Small intestine (tissue), 7 donors: ENCODE results near the gene CCDC50. TPM values are rescaled to one million over a fixed set of nuclear protein-coding genes. Genes with fewer than 3 reads are reported as not detected.

Experiments
- DNase-seq, 2 donors: peaks; one replicate each; pipeline versions ENCODE4 v3.0.0 to v3.0.0-alpha.2; 2013
- FAIRE-seq: peaks from 2 replicates; lab custom pipeline; 2012; peaks lifted over from hg19 to GRCh38; lab: Jason Lieb, UNC
- H3K27ac ChIP-seq, 3 donors: one replicate each; pipeline ENCODE4 v1.5.1; 2013; ENCODE audit warnings: low read length in 2 of 3, mild to moderate bottlenecking in 2 of 3, control low read depth in 1 of 3, inconsistent platforms in 1 of 3, low read depth in 1 of 3, moderate library complexity in 1 of 3
- H3K27me3 ChIP-seq, 3 donors: one replicate each; pipeline ENCODE4 v1.6.1; 2013; ENCODE audit warnings: low read length in 3 of 3, inconsistent platforms in 1 of 3; ENCODE audit not compliant: control insufficient read depth in 3 of 3, insufficient read depth in 3 of 3
- H3K36me3 ChIP-seq, 3 donors: one replicate each; pipeline ENCODE4 v1.6.1; 2013; ENCODE audit warnings: low read length in 3 of 3, inconsistent platforms in 1 of 3, low read depth in 1 of 3, mild to moderate bottlenecking in 1 of 3, moderate library complexity in 1 of 3; ENCODE audit not compliant: control insufficient read depth in 3 of 3, insufficient read depth in 2 of 3
- H3K4me1 ChIP-seq, 3 donors: one replicate each; pipeline ENCODE4 v1.6.1; 2013; ENCODE audit warnings: low read length in 2 of 3, inconsistent platforms in 1 of 3, low read depth in 1 of 3, mild to moderate bottlenecking in 1 of 3, moderate library complexity in 1 of 3; ENCODE audit not compliant: control insufficient read depth in 3 of 3, insufficient read depth in 2 of 3
- H3K4me3 ChIP-seq, 3 donors: one replicate each; pipeline ENCODE4 v1.5.1; 2013; ENCODE audit warnings: low read length in 3 of 3, control low read depth in 1 of 3, inconsistent platforms in 1 of 3, low read depth in 1 of 3, mild to moderate bottlenecking in 1 of 3, moderate library complexity in 1 of 3
- H3K9me3 ChIP-seq, 2 donors: one replicate each; pipeline ENCODE4 v1.6.1; 2013; ENCODE audit warnings: low read depth in 1 of 2, low read length in 1 of 2; ENCODE audit not compliant: control insufficient read depth in 2 of 2, insufficient read depth in 1 of 2
- WGBS, 3 donors: extraction: QIAGEN DNeasy Blood & Tissue Kit; methylation state at CpG; one replicate each; pipeline ENCODE4 v1.1.7; 2013; 5-methylcytosine and 5-hydroxymethylcytosine counted together
- polyA plus RNA-seq, 4 donors: library from polyadenylated mRNA; stranded (reverse) in 3 of 4; unstranded in 1 of 4; fragments of 200-250 nt in 3 of 4; fragments of 120-200 nt in 1 of 4; gene quantifications; one replicate each; pipeline versions ENCODE4 v1.2.1 to v1.2.3, GENCODE V29; 2013
- donor health status: healthy with polysubstance abuse.
- donor health status: control.
- donor health status: control.
- donor health status: Bipolar disorder and iron deficiency.
- donor health status: healthy.

Gene CCDC50
- polyA plus RNA-seq, 4 donors: 18.6 to 71.5 (median 26.6) TPM

DNA sequence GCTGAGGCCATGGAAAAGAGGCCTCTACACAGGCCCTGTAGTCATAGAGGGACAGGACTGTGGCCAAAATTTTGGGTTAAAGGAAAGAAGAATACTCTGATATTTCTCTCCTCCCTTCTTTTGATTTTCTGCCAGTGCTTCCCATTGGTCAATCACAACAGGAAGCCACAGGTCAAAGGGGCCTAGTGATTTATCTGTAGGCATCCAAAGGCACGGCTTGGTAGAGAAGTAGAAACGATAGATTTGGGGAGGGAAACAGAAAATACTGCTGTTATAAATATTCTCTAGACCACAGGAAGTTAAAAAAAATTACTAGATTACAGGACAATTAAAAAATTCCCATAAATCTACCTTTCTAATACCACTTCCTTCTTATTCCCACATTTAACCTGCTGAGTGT, 1.7 kb upstream of the CCDC50 start:
- Histone ChIP-seq H3K4me3 (no peak overlapping the region), H3K27me3 (no peaks in the 10 kb centered on the region), H3K36me3 (no peaks in the 10 kb centered on the region), H3K27ac (no peak overlapping the region), H3K4me1 (peaks cover 0 to 10% (median 0%) of the 10 kb centered on the region in 3 donors), H3K9me3 (no peaks in the 10 kb centered on the region)
- DNase-seq (no peak), FAIRE-seq (no peak)
- WGBS, 3 donors: 55 to 76% (median 66%) methylated on average over 2 of the region's 2 CpGs

- peak overlapping the region in 2 of 3 donors; percentile 90 to 95 for H3K4me3 ChIP-seq
- H3K27ac ChIP-seq: peak overlapping the region in 2 of 3 donors; percentile 84 to 97
- H3K36me3 ChIP-seq: no peaks in the 10 kb centered on the region
- DNase-seq (peak in 1 of 2 donors; percentile 26), FAIRE-seq (no peak)
- no peaks in the 10 kb centered on the region for H3K9me3 ChIP-seq
- peaks cover 0 to 10% (median 6%) of the 10 kb centered on the region in 3 donors for H3K4me1 ChIP-seq
- H3K27me3 ChIP-seq: no peaks in the 10 kb centered on the region
- 41 to 55% (median 44%) methylated on average over 9 of the region's 9 CpGs for WGBS, 3 donors
Observed at GRCh38 chr3:191328383-191328961, 722 bp upstream of the CCDC50 start.

DNA sequence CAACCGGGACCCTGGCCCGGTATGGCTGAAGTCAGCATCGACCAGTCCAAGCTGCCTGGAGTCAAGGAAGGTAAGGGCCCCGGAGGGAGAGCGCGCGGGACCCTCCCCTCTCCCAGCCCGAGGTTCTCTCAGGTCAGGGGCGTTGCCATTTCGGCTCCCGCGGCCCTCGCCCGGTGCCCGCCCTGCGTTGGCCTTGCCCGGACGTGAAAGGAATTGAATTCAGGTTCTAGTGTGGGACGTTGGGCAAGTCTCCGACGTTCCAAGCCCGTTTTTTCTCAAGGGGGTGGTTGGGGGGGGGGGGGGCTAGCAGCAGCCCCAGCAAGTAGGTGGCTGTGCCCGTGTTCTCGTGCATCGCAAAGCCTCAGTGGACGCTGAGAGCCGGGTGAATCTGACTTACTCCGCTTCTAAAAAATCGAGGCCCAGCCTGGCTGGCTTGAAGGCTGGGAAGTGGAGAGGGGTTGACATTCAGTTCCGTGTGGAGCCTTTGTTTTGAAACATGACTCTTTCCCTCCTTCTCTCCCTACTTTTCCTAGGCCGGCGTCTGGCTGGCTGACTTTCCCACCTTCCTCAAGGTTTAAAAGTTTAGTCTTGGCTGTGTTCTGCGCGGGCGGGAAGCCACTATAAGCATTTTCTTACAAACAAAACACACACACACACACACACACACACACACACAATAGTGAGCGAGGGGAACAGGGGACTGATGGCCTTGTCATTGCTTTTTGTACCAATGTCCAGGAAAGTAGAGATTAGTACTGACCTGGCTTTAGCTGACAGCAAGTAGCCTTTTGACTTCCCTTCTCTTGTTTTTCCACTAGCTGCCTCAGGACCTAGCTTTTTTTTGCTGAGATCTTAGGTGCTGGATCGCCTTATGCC, 698 bp downstream of the CCDC50 start, which contains the start of gene UTS2B:
Gene UTS2B, minus strand, starts transcription at position 873 of the 876 bp plus-strand sequence. CDS start 48,337 bp downstream, outside the sequence.
- no peaks in the 10 kb centered on the region for H3K36me3 ChIP-seq
- FAIRE-seq: no peak
- no peaks in the 10 kb centered on the region for H3K27me3 ChIP-seq

DNA sequence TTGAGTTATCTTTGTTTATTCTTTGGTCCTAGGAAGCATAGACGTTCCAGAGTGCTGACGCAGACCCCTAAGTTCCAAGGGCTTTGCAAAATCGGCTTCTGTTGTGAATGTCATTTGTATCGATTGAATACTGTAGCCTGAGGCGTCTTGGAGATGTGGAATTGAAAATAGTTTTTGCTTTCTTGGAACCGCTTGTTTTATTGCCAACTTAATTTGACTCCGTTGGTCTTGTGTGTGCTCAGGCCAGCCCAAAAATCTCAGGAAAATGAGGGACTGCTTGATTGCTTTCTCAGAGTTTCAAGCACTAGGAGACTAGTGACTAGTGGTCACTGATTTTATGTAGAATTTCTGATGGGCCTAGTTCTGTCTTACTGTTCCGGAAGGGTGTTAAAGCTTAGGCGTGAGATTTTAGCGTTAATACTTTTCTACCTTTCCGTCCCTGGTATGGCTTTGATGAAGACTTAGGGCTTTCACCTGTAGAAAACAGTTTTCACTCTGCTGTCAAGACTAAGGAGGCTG, 1.4 kb downstream of the CCDC50 start:
- H3K36me3 ChIP-seq: no peaks in the 10 kb centered on the region
- peak overlapping the region; percentile 90 to 100 (median 95) for H3K4me3 ChIP-seq
- DNase-seq: no peak
- peak overlapping the region; percentile 84 to 97 (median 91) for H3K27ac ChIP-seq
- H3K4me1 ChIP-seq: peaks cover 1 to 10% (median 8%) of the 10 kb centered on the region in 3 donors
- 13 to 22% (median 18%) methylated on average over 11 of the region's 11 CpGs for WGBS, 3 donors
- H3K9me3 ChIP-seq: no peaks in the 10 kb centered on the region
- H3K27me3 ChIP-seq: no peaks in the 10 kb centered on the region
- no peak for FAIRE-seq

More for the DNA sequence above, 698 bp downstream of the CCDC50 start, which contains the start of gene UTS2B:
- Histone ChIP-seq H3K4me3 (peak within 1 kb of the TSS; percentile 90 to 100 (median 95)), H3K4me1 (peaks cover 1 to 10% (median 8%) of the 10 kb centered on the region in 3 donors), H3K27ac (peak within 1 kb of the TSS; percentile 84 to 97 (median 91)), H3K9me3 (no peaks in the 10 kb centered on the region)
- WGBS, 3 donors: 1 to 2% (median 2%) methylated on average over 28 to 37 of the region's 37 CpGs
- DNase-seq: peak; percentile 56 to 63

DNA sequence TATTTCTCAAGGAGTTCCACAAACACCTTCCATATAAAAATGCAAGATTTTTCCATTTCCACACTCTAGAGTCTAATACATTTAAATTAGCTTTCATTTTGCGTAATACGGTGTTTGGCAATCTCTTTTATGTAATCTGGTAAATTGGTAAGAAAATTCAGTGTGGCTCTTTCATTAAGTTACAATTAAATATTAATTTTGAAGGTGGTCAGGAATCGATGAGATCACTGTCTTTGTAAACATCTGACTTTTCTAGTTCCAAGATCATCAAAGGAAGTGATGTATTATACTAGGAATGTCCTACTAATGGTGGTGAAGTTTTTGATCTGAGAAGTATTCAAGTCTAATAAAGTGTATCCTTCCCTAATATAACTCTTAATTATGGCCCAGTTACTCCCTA, 2.2 kb downstream of the CCDC50 start:
- no peak overlapping the region for H3K4me3 ChIP-seq
- H3K27ac ChIP-seq: no peak overlapping the region
- FAIRE-seq (no peak), DNase-seq (no peak)
- WGBS, 3 donors: 63 to 65% (median 63%) methylated on average over 3 of the region's 3 CpGs
- H3K9me3 ChIP-seq: no peaks in the 10 kb centered on the region
- peaks cover 1 to 10% (median 8%) of the 10 kb centered on the region in 3 donors for H3K4me1 ChIP-seq
- H3K27me3 ChIP-seq: no peaks in the 10 kb centered on the region
- H3K36me3 ChIP-seq: no peaks in the 10 kb centered on the region

DNA sequence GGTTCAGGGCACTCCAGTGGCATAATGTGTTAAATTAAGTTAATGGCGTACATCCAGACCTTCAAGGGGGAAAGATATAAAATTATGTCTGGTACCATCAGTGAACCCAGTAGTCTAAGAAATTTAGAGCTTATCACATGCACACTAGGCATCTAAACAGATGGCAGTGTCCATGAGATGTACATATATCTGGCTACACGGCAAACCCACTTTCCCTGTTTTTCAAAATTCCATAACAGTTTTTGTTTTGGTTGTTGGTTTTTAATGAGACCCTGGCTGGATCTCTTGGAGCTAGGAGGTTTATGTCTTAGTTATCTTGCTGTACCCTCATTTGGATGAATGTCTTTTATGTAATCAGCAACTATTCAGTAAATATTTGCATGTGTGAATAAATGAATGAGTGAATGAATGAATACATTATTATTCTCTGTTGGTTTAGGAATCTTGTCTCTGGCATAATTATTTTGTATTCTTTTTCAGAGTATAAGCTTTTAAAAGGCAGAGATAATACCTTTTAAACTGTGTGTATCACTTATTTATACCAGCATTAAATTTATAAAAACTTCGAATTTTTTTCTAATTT, 4.2 kb downstream of the CCDC50 start:
- no peak for FAIRE-seq
- peaks cover 1 to 10% (median 8%) of the 10 kb centered on the region in 3 donors for H3K4me1 ChIP-seq
- no peaks in the 10 kb centered on the region for H3K27me3 ChIP-seq
- H3K36me3 ChIP-seq: no peaks in the 10 kb centered on the region
- no peaks in the 10 kb centered on the region for H3K9me3 ChIP-seq
- no peak overlapping the region for H3K27ac ChIP-seq
- DNase-seq: no peak
- WGBS, 3 donors: 89 to 95% (median 94%) methylated on average over 3 of the region's 3 CpGs
- H3K4me3 ChIP-seq: no peak overlapping the region

DNA sequence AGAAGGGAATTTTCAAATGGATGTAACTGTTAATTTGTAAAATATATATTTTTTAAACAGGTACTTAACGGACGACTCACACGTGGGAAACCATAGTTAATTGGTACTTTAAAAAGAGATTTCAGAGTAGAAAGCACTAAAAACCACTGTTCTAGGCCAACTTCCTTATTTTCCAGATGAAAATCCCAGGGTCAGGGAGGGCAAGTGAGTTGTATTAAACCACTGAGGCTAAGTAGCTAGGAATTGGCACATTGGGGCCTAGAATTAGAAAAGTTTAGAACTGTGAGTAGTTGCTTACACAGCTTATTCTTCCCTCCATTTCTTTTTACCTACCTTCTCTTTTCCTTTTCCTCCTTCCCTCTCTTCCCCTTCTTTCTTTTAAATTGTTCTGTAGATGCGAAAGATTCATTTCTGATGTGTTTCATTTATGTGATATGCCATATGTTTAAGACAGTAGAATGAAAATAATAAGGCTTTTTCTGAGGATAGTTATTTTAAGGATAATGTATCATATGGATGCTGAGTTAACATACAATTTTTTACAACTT, 5.2 kb downstream of the CCDC50 start:
- Histone ChIP-seq H3K36me3 (no peaks in the 10 kb centered on the region), H3K9me3 (no peaks in the 10 kb centered on the region), H3K27me3 (no peaks in the 10 kb centered on the region), H3K27ac (no peak overlapping the region), H3K4me1 (peaks cover 1 to 8% (median 6%) of the 10 kb centered on the region in 3 donors), H3K4me3 (no peak overlapping the region)
- DNase-seq: no peak
- FAIRE-seq: no peak
- WGBS, 3 donors: 81 to 84% (median 82%) methylated on average over 4 of the region's 4 CpGs

GRCh38 chr3:191336833-191337232, 7.6 kb downstream of the CCDC50 start:
- Histone ChIP-seq H3K36me3 (no peaks in the 10 kb centered on the region), H3K27ac (no peak overlapping the region), H3K4me3 (no peak overlapping the region), H3K9me3 (no peaks in the 10 kb centered on the region), H3K27me3 (no peaks in the 10 kb centered on the region), H3K4me1 (peaks cover 1 to 12% (median 2%) of the 10 kb centered on the region in 3 donors)
- DNase-seq (no peak), FAIRE-seq (no peak)
- WGBS, 3 donors: 74 to 84% (median 77%) methylated on average over 2 of the region's 2 CpGs
